H9 (cell line): ENCODE results near the gene UCP1. TPM values are rescaled to one million over a fixed set of nuclear protein-coding genes. Genes with fewer than 3 reads are reported as not detected.

ENCODE experiments used
- DNase-seq: peaks from one replicate; pipeline ENCODE4 v3.0.0-alpha.2; 2017
- H2AFZ ChIP-seq: one replicate; pipeline ENCODE4 v1.6.1; 2013; ENCODE audit warnings: mild to moderate bottlenecking, low read length, control low read depth, moderate library complexity
- H2AK5ac ChIP-seq: 2 replicates; pipeline ENCODE4 v1.6.1; 2013; ENCODE audit warnings: low read length, control low read depth, mixed read lengths; ENCODE audit not compliant: insufficient read length
- H2BK120ac ChIP-seq: one replicate; pipeline ENCODE4 v1.6.1; 2013; ENCODE audit warnings: low read depth, mild to moderate bottlenecking, low read length, control low read depth, inconsistent platforms; ENCODE audit not compliant: poor library complexity, severe bottlenecking
- H2BK12ac ChIP-seq: 2 replicates; pipeline ENCODE4 v1.6.1; 2013; ENCODE audit warnings: low read length, control low read depth, mixed read lengths, low read depth; ENCODE audit not compliant: insufficient read length
- H2BK15ac ChIP-seq: 2 replicates; pipeline ENCODE4 v1.6.1; 2013; ENCODE audit warnings: low read depth, low read length, control low read depth
- H2BK20ac ChIP-seq: one replicate; pipeline ENCODE4 v1.6.1; 2013; ENCODE audit warnings: low read depth, mild to moderate bottlenecking, low read length, control low read depth, inconsistent platforms; ENCODE audit not compliant: poor library complexity, severe bottlenecking
- H2BK5ac ChIP-seq: 2 replicates; pipeline ENCODE4 v1.6.1; 2013; ENCODE audit warnings: low read length, control low read depth, mixed read lengths; ENCODE audit not compliant: insufficient read length
- H3K14ac ChIP-seq: 2 replicates; pipeline ENCODE4 v1.6.1; 2013; ENCODE audit warnings: low read length, control low read depth; ENCODE audit not compliant: insufficient read depth
- H3K18ac ChIP-seq: 2 replicates; pipeline ENCODE4 v1.6.1; 2013; ENCODE audit warnings: low read depth, mild to moderate bottlenecking, mixed read lengths, low read length, control low read depth; ENCODE audit not compliant: insufficient read length
- H3K23ac ChIP-seq: 2 replicates; pipeline ENCODE4 v1.6.1; 2013; ENCODE audit warnings: low read length, control low read depth, mixed read lengths, low read depth; ENCODE audit not compliant: insufficient read length
- H3K23me2 ChIP-seq: 2 replicates; pipeline ENCODE4 v1.6.1; 2013; ENCODE audit warnings: low read depth, mild to moderate bottlenecking, mixed read lengths, low read length, control low read depth; ENCODE audit not compliant: insufficient read length, poor library complexity, severe bottlenecking
- H3K27ac ChIP-seq: 2 replicates; pipeline ENCODE4 v1.5.1; 2013; ENCODE audit warnings: low read length, control low read depth, mixed read lengths, low read depth; ENCODE audit not compliant: insufficient read length
- H3K27me3 ChIP-seq: 2 replicates; pipeline ENCODE4 v1.6.1; 2013; ENCODE audit warnings: low read length, control low read depth, inconsistent platforms; ENCODE audit not compliant: insufficient read depth
- H3K4ac ChIP-seq: 2 replicates; pipeline ENCODE4 v1.6.1; 2013; ENCODE audit warnings: low read depth, mild to moderate bottlenecking, control low read depth, inconsistent platforms, low read length, moderate library complexity
- H3K4me1 ChIP-seq: 2 replicates; pipeline ENCODE4 v1.6.1; 2013; ENCODE audit warnings: low read length, control low read depth, inconsistent platforms; ENCODE audit not compliant: insufficient read depth
- H3K4me2 ChIP-seq: 2 replicates; pipeline ENCODE4 v1.6.1; 2013; ENCODE audit warnings: low read length, control low read depth, mixed read lengths; ENCODE audit not compliant: insufficient read length, insufficient read depth
- H3K56ac ChIP-seq: 2 replicates; pipeline ENCODE4 v1.6.1; 2013; ENCODE audit warnings: low read depth, mild to moderate bottlenecking, mixed read lengths, low read length, control low read depth; ENCODE audit not compliant: insufficient read length
- H3K79me1 ChIP-seq: 2 replicates; pipeline ENCODE4 v1.6.1; 2013; ENCODE audit warnings: low read depth, mild to moderate bottlenecking, moderate library complexity, low read length, control low read depth, inconsistent platforms; ENCODE audit not compliant: insufficient read depth, poor library complexity, severe bottlenecking
- H3K79me2 ChIP-seq: 2 replicates; pipeline ENCODE4 v1.6.1; 2013; ENCODE audit warnings: low read length, control low read depth, inconsistent platforms; ENCODE audit not compliant: insufficient read depth
- H3K9ac ChIP-seq: 2 replicates; pipeline ENCODE4 v1.6.1; 2013; ENCODE audit warnings: low read length, control low read depth, mixed read lengths; ENCODE audit not compliant: insufficient read length; ENCODE audit errors: extremely low read depth
- H3K9me3 ChIP-seq: one replicate; pipeline ENCODE4 v1.6.1; 2013; ENCODE audit warnings: low read depth, low read length, inconsistent platforms; ENCODE audit not compliant: control insufficient read depth
- H3T11ph ChIP-seq: one replicate; pipeline ENCODE4 v1.6.1; 2013; ENCODE audit warnings: mild to moderate bottlenecking, low read length, control low read depth, inconsistent platforms
- H4K20me1 ChIP-seq: one replicate; pipeline ENCODE4 v1.6.1; 2013; ENCODE audit not compliant: control insufficient read depth, insufficient read length, insufficient read depth
- H4K5ac ChIP-seq: 2 replicates; pipeline ENCODE4 v1.6.1; 2013; ENCODE audit warnings: low read depth, mild to moderate bottlenecking, mixed read lengths, low read length, control low read depth; ENCODE audit not compliant: insufficient read length
- H4K8ac ChIP-seq: replicated peaks from 2 replicates; pipeline ENCODE4 v1.6.1; 2013; ENCODE audit warnings: low read length, control low read depth, mixed read lengths, low read depth; ENCODE audit not compliant: insufficient read length
- H4K91ac ChIP-seq: 2 replicates; pipeline ENCODE4 v1.6.1; 2013; ENCODE audit warnings: low read depth, mild to moderate bottlenecking, moderate library complexity, mixed read lengths, low read length, control low read depth; ENCODE audit not compliant: insufficient read length
- H3K27ac Mint-ChIP-seq, 3 experiments: 2 replicates in 2 of 3; 3 replicates in 1 of 3; pipeline ENCODE4 v1.8.0; 2020 to 2021; ENCODE audit warnings: mixed read lengths in 3 of 3, mild to moderate bottlenecking in 1 of 3, moderate library complexity in 1 of 3
- H3K27me3 Mint-ChIP-seq: 2 replicates; pipeline ENCODE4 v1.8.0; 2021; ENCODE audit warnings: low read depth, mild to moderate bottlenecking, moderate library complexity, mixed read lengths
- H3K36me3 Mint-ChIP-seq, 3 experiments: 2 replicates in 2 of 3; 3 replicates in 1 of 3; pipeline ENCODE4 v1.8.0; 2020 to 2021; ENCODE audit warnings: low read depth in 3 of 3, mixed read lengths in 3 of 3; ENCODE audit not compliant: insufficient read depth in 1 of 3
- H3K4me1 Mint-ChIP-seq, 2 experiments: 2 replicates each; pipeline ENCODE4 v1.8.0; 2020; ENCODE audit warnings: mixed read lengths in 2 of 2
- H3K4me3 Mint-ChIP-seq, 2 experiments: 2 replicates in 1 of 2; 3 replicates in 1 of 2; pipeline ENCODE4 v1.8.0; 2020 to 2021; ENCODE audit warnings: mild to moderate bottlenecking in 2 of 2, mixed read lengths in 2 of 2, moderate library complexity in 1 of 2
- H3K9me3 Mint-ChIP-seq, 2 experiments: 2 replicates in 1 of 2; 3 replicates in 1 of 2; pipeline ENCODE4 v1.8.0; 2020; ENCODE audit warnings: mild to moderate bottlenecking in 2 of 2, mixed read lengths in 2 of 2, moderate library complexity in 1 of 2
- WGBS: extraction: QIAGEN DNeasy Blood & Tissue Kit; methylation state at CpG from one replicate; pipeline ENCODE4 v1.1.7; 2013; ENCODE audit warnings: missing lambda C conversion rate, low lambda C conversion rate, mixed read lengths; ENCODE audit not compliant: insufficient read length; ENCODE audit errors: extremely low coverage; 5-methylcytosine and 5-hydroxymethylcytosine counted together
- total RNA-seq: library from RNA; stranded (reverse); gene quantifications from 2 replicates; pipeline ENCODE4 v1.2.1, GENCODE V29; 2021
- TF ChIP-seq, protein P1 (sequence below): fragments of 200-600 bp; sonication (generic); conservative IDR thresholded peaks from 3 replicates; pipeline ENCODE4 v1.8.0; 2021; ENCODE audit warnings: antibody characterized with exemption, mild to moderate bottlenecking

Gene UCP1
- total RNA-seq, 1 experiment from 2014 or later = not detected

GRCh38 chr4:140575489-140575888 lies 6.7 kb upstream of the UCP1 start:
- no peak overlapping the region for H2AK5ac ChIP-seq
- no peak overlapping the region for H2BK5ac ChIP-seq
- no peak overlapping the region for H4K5ac ChIP-seq
- H3K9me3 Mint-ChIP-seq = peaks cover 4 to 8% of the 10 kb centered on the region in 2 experiments; a peak in 2 of 5 replicates
- TF ChIP-seq, protein P1, sequence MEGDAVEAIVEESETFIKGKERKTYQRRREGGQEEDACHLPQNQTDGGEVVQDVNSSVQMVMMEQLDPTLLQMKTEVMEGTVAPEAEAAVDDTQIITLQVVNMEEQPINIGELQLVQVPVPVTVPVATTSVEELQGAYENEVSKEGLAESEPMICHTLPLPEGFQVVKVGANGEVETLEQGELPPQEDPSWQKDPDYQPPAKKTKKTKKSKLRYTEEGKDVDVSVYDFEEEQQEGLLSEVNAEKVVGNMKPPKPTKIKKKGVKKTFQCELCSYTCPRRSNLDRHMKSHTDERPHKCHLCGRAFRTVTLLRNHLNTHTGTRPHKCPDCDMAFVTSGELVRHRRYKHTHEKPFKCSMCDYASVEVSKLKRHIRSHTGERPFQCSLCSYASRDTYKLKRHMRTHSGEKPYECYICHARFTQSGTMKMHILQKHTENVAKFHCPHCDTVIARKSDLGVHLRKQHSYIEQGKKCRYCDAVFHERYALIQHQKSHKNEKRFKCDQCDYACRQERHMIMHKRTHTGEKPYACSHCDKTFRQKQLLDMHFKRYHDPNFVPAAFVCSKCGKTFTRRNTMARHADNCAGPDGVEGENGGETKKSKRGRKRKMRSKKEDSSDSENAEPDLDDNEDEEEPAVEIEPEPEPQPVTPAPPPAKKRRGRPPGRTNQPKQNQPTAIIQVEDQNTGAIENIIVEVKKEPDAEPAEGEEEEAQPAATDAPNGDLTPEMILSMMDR = no peak
- H3K23me2 ChIP-seq = no peaks in the 10 kb centered on the region
- H3K9ac ChIP-seq = no peak overlapping the region
- H4K20me1 ChIP-seq = no peaks in the 10 kb centered on the region
- no peak overlapping the region for H2BK15ac ChIP-seq
- peaks cover 2% of the 10 kb centered on the region; the same call in 1 of the 2 replicates for H3K27me3 ChIP-seq
- H3K9me3 ChIP-seq = no peaks in the 10 kb centered on the region
- H3K27ac Mint-ChIP-seq = no peak overlapping the region
- H2BK120ac ChIP-seq = no peak overlapping the region
- no peaks in the 10 kb centered on the region for H3K36me3 Mint-ChIP-seq
- no peaks in the 10 kb centered on the region for H3K79me1 ChIP-seq
- H4K8ac ChIP-seq = no peak overlapping the region
- no peak overlapping the region for H3K18ac ChIP-seq
- no peak overlapping the region for H3K4ac ChIP-seq
- H4K91ac ChIP-seq = no peak overlapping the region
- no peak overlapping the region for H3K4me2 ChIP-seq
- no peak overlapping the region for H2BK20ac ChIP-seq
- H3K4me1 Mint-ChIP-seq = no peaks in the 10 kb centered on the region
- H3K4me3 Mint-ChIP-seq = no peak overlapping the region
- no peaks in the 10 kb centered on the region for H3K4me1 ChIP-seq
- H3K14ac ChIP-seq = no peak overlapping the region
- H2AFZ ChIP-seq = no peak overlapping the region
- H3K27ac ChIP-seq = no peak overlapping the region
- peaks cover 3% of the 10 kb centered on the region; the same call in 1 of the 2 replicates for H3K27me3 Mint-ChIP-seq
- H2BK12ac ChIP-seq = no peak overlapping the region
- no peaks in the 10 kb centered on the region for H3K79me2 ChIP-seq
- H3K23ac ChIP-seq = no peak overlapping the region
- no peak for DNase-seq
- H3K56ac ChIP-seq = no peak overlapping the region
- no peak overlapping the region for H3T11ph ChIP-seq
- WGBS = no CpG with 5 or more reads among the region's 4 CpGs
